ENCODE data around the gene PPARG. TPM values are rescaled to one million over a fixed set of nuclear protein-coding genes. Genes with fewer than 3 reads are reported as not detected.

PPARG gene
- total and polyA plus RNA-seq, 2 experiments from 2014 or later: 0.15 to 0.42 TPM

GRCh38 chr3:12401208-12401607 is 112.3 kb downstream of the PPARG start:
- H3K27ac Mint-ChIP-seq: no peak overlapping the region
- DNase-seq (ENCODE audit: low spot score): no peak
- TF ChIP-seq CREB1 (CRISPR knock-in tag; IDR thresholded peaks at IDR 0.05; ENCODE audit: low read depth) (no peak), STAT1 (IDR thresholded peaks at IDR 0.05; ENCODE audit: unreplicated experiment) (no peak), POLR2AphosphoS5 (IDR thresholded peaks at IDR 0.05; ENCODE audit: low read depth) (no peak), NANOG (IDR thresholded peaks at IDR 0.05; ENCODE audit: borderline replicate concordance) (no peak), ZNF331 (CRISPR knock-in tag; IDR thresholded peaks at IDR 0.05; ENCODE audit: low read depth) (no peak), JUNB (IDR thresholded peaks at IDR 0.05; ENCODE audit: unreplicated experiment) (no peak), EZH2 (IDR thresholded peaks at IDR 0.05; ENCODE audit: low read depth, unreplicated experiment) (no peak), ZNF462 (CRISPR knock-in tag; IDR thresholded peaks at IDR 0.05) (no peak), ZNF114 (CRISPR knock-in tag; IDR thresholded peaks at IDR 0.05) (no peak), REST (IDR thresholded peaks at IDR 0.05; ENCODE audit: unreplicated experiment) (no peak), EZH2phosphoT487 (IDR thresholded peaks at IDR 0.05; ENCODE audit: unreplicated experiment) (no peak), CTCF (conservative IDR thresholded peaks at IDR 0.05; ENCODE audit: low read depth in 2 of 2) (no peak)
- TF ChIP-seq, protein P1, sequence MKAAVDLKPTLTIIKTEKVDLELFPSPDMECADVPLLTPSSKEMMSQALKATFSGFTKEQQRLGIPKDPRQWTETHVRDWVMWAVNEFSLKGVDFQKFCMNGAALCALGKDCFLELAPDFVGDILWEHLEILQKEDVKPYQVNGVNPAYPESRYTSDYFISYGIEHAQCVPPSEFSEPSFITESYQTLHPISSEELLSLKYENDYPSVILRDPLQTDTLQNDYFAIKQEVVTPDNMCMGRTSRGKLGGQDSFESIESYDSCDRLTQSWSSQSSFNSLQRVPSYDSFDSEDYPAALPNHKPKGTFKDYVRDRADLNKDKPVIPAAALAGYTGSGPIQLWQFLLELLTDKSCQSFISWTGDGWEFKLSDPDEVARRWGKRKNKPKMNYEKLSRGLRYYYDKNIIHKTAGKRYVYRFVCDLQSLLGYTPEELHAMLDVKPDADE (IDR thresholded peaks at IDR 0.05): no peak
- Histone ChIP-seq H3K27ac (ENCODE audit: low read depth) (no peak overlapping the region), H3K4me1 (ENCODE audit: insufficient read depth) (no peaks in the 10 kb centered on the region), H3K9me2 (ENCODE audit: insufficient read depth) (no peaks in the 10 kb centered on the region), H3K79me2 (replicated peaks; ENCODE audit: insufficient read depth) (no peaks in the 10 kb centered on the region), H3K4me2 (no peak overlapping the region), H3K4me3 (no peak overlapping the region), H3K27me3 (ENCODE audit: insufficient read depth) (no peaks in the 10 kb centered on the region), H2AFZ (no peak overlapping the region), H3F3A (replicated peaks; ENCODE audit: low read depth) (no peaks in the 10 kb centered on the region), H3K36me3 (ENCODE audit: insufficient read depth) (no peaks in the 10 kb centered on the region), H4K20me1 (replicated peaks; ENCODE audit: insufficient read depth) (no peaks in the 10 kb centered on the region)
- no peak for ATAC-seq
- no peaks in the 10 kb centered on the region for H3K36me3 Mint-ChIP-seq (ENCODE audit: low read depth)
- no peaks in the 10 kb centered on the region for H3K9me3 Mint-ChIP-seq
- no peak overlapping the region for H3K4me3 Mint-ChIP-seq
- H3K4me1 Mint-ChIP-seq: no peaks in the 10 kb centered on the region
- H3K27me3 Mint-ChIP-seq (ENCODE audit: insufficient read depth, low read depth, poor library complexity): no peaks in the 10 kb centered on the region
